ENCODE results near the gene MKS1. TPM values are rescaled to one million over a fixed set of nuclear protein-coding genes. Genes with fewer than 3 reads are reported as not detected.

The MKS1 gene
- total RNA-seq, 1 donor: 8.6 TPM

DNA sequence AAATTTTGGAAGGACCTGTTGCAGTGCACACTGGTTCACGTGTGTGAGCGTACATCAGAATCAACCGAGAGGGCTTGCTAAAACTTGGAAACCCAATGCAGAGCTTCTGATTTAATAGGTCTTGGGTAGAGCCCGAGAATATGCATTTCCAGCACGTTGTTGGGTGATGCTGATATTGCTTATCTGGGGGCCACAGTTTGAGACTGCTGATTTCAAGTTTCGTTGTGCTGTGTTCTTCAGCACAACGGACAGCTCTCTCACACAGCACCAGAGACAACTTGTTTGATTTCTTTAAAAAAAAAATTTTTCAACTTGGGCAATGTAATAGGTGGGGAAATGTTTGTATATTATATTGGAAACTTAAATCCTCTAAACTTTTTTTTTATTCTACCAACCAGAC, 42.9 kb downstream of the MKS1 start:
- TF ChIP-seq, protein P1, sequence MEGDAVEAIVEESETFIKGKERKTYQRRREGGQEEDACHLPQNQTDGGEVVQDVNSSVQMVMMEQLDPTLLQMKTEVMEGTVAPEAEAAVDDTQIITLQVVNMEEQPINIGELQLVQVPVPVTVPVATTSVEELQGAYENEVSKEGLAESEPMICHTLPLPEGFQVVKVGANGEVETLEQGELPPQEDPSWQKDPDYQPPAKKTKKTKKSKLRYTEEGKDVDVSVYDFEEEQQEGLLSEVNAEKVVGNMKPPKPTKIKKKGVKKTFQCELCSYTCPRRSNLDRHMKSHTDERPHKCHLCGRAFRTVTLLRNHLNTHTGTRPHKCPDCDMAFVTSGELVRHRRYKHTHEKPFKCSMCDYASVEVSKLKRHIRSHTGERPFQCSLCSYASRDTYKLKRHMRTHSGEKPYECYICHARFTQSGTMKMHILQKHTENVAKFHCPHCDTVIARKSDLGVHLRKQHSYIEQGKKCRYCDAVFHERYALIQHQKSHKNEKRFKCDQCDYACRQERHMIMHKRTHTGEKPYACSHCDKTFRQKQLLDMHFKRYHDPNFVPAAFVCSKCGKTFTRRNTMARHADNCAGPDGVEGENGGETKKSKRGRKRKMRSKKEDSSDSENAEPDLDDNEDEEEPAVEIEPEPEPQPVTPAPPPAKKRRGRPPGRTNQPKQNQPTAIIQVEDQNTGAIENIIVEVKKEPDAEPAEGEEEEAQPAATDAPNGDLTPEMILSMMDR (IDR thresholded peaks at IDR 0.05; ENCODE audit: insufficient read depth, low read depth, low read length): no peak
- no peak overlapping the region for H3K4me3 ChIP-seq (ENCODE audit: low read depth, low read length)
- DNase-seq (ENCODE audit: low read depth): peak; percentile 12

DNA sequence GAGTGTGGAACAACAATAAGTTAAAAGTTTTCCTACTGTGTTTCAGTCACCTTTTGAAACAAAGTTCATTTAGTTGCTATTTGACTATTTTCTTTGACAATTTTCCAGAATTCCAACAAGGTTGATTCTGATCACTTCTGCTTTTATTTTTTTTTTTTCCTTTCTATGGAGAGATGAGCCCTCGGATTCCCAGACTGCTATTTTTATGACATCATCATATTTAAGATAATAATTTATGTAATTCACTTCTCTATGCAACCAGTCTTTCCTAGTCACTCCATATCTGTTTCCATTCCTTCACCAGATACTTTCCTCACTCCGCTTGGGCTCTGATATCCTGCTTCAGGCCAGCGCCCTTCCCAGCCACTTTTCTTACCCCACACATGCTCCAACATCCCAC, 44.2 kb downstream of the MKS1 start:
- no peak overlapping the region for H3K4me3 ChIP-seq (ENCODE audit: low read depth, low read length)
- DNase-seq (ENCODE audit: low read depth): no peak
- TF ChIP-seq, protein P1 (IDR thresholded peaks at IDR 0.05; ENCODE audit: insufficient read depth, low read depth, low read length): no peak

DNA sequence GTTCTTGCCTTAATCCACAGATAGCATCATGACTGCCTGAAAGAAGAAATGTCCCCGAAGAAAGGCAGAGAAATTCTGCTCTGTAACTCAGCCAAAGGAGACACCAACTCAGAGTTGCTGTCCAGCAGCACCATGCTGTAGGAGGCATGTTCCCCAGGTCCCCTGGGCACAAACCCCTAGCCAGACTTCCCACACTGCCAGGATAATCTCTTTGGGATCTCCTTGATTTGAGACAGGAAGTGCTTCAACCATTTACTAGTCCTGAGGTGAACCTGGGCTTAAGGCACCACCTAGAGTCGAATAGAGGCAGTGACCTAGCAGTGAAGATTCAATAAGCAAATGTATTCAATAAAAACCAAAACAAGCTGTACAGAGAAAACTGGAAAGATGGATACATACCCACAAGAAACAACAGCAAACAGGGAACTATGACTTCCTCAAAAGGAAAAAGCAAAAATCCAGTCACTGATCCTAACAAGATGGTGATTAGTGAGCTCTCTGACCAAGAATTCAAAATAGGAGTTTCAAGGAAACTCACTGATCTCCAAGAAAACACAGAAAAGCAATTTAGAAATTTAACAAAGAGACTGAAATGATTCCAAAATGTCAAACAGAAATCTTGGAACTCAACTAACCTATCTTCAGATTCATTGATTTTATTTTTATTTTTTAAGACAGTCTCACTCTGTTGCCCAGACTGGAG, 46.5 kb downstream of the MKS1 start:
- H3K4me3 ChIP-seq (ENCODE audit: low read depth, low read length): no peak overlapping the region
- DNase-seq (ENCODE audit: low read depth): peak; percentile 17
- TF ChIP-seq, protein P1 (IDR thresholded peaks at IDR 0.05; ENCODE audit: insufficient read depth, low read depth, low read length): peak; percentile 48

DNA sequence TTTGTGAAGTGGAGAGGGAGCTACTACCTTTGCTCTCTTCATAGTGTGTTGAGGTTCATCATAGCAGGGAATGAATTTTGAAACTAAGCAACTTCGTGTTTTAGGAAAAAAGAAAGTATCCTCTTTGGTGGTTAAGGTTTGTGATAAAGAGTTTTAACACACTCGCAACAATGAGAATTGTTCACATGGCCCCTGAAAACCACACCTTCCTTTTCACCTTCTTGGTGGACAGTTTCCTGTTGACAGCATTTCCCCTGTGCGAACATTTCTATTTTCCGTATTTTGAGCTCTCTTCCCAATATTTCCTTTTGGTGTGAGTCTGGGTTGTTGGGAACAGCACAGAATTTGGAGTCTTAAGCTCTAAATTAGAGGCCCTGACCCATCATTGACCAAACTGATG, 48.4 kb downstream of the MKS1 start:
- no peak overlapping the region for H3K4me3 ChIP-seq (ENCODE audit: low read depth, low read length)
- TF ChIP-seq, protein P1 (IDR thresholded peaks at IDR 0.05; ENCODE audit: insufficient read depth, low read depth, low read length): no peak
- no peak for DNase-seq (ENCODE audit: low read depth)

DNA sequence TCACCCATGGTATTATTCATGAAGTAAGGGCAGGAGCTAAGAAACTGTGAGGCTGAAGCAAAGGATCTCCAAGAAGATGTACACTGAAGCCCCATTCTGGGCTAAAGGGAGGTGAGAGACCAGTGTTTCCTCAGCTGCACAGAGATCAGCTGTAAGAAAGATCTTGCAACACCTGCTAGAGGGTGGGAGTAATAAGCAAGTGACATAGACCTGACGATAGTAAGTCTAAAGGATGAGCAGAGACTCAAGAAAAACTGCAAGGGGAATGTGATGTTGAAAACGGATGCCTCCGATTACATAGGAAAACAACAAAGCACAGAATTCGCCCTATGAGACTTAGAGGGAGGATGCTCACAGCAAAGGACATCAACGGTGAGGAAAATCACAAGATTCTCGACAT, 52.4 kb downstream of the MKS1 start, which contains the start of gene OR4D2:
TSS of gene OR4D2 (plus strand) at position 301 of the 400 bp plus-strand sequence. CDS start 2,674 bp downstream, outside the sequence.
- DNase-seq (ENCODE audit: low read depth): no peak
- H3K4me3 ChIP-seq (ENCODE audit: low read depth, low read length): no peak within 1 kb of the TSS
- TF ChIP-seq, protein P1 (IDR thresholded peaks at IDR 0.05; ENCODE audit: insufficient read depth, low read depth, low read length): no peak

DNA sequence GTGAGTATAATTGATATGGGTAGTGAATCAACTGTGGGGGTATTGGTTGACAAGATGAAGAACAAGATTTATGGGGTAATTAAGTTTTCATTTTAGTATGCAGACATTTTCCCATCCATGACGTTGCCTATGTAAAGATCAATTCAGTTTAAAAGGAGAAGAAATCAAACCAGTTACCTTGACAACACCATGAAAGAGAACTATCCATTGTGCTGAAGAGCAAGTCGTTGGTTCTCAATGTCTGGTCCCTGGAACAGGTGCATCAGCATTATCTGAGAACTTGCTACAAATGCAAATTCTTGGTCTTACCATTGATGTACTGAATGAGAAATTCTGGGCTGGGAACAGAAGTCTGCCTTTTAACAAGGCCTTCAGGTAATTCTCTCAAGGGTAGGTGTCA, 53.1 kb downstream of the MKS1 start:
- H3K4me3 ChIP-seq (ENCODE audit: low read depth, low read length): no peak overlapping the region
- no peak for DNase-seq (ENCODE audit: low read depth)
- TF ChIP-seq, protein P1 (IDR thresholded peaks at IDR 0.05; ENCODE audit: insufficient read depth, low read depth, low read length): no peak

DNA sequence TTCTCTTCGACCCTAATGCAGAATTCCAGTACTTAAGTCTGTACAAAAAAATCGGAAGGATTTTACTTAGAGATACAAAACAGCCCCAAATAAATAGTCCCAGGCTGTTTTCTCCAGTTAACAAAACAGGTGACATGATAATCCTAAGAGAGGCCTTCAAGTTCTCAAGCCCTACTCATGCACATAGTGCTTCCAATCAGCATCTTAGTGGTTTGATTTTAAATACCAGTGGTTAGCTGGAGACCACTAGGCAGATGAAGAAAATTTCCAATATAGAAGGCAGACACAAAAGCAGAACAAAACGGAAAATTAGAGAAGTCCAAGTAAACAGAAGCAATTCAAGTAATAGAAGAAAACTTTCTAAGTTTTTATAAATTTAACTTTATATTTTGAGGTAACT, 57.5 kb downstream of the MKS1 start:
- no peak for DNase-seq (ENCODE audit: low read depth)
- TF ChIP-seq, protein P1 (IDR thresholded peaks at IDR 0.05; ENCODE audit: insufficient read depth, low read depth, low read length): no peak
- H3K4me3 ChIP-seq (ENCODE audit: low read depth, low read length): no peak overlapping the region
